Suprapubic skin (tissue), 4 donors: ENCODE data around the gene QSOX1.

ENCODE experiments used
- EP300 ChIP-seq: sonication (generic); formaldehyde crosslinking; IDR thresholded peaks from one replicate; pipeline ENCODE4 v1.6.1; 2017; ENCODE audit warnings: antibody characterized with exemption
- POLR2A ChIP-seq, 2 donors: fragments of 450-650 bp; IDR thresholded peaks; one replicate each; pipeline ENCODE4 v1.6.1; 2017; ENCODE audit warnings: antibody characterized with exemption in 2 of 2, mild to moderate bottlenecking in 2 of 2, moderate library complexity in 2 of 2
- POLR2AphosphoS5 ChIP-seq, 3 donors: sonication (generic); formaldehyde crosslinking; IDR thresholded peaks; one replicate each; pipeline ENCODE4 v1.6.1; 2017; ENCODE audit warnings: antibody characterized with exemption in 3 of 3
- TF ChIP-seq, protein P1 (sequence below), 2 donors: fragments of 200-600 bp in 1 of 2; fragments of 450-650 bp in 1 of 2; sonication (generic) in 1 of 2; IDR thresholded peaks; one replicate each; pipeline ENCODE4 v1.5.1; 2016 to 2019; ENCODE audit warnings: antibody characterized with exemption in 2 of 2, mild to moderate bottlenecking in 1 of 2, moderate library complexity in 1 of 2

DNA sequence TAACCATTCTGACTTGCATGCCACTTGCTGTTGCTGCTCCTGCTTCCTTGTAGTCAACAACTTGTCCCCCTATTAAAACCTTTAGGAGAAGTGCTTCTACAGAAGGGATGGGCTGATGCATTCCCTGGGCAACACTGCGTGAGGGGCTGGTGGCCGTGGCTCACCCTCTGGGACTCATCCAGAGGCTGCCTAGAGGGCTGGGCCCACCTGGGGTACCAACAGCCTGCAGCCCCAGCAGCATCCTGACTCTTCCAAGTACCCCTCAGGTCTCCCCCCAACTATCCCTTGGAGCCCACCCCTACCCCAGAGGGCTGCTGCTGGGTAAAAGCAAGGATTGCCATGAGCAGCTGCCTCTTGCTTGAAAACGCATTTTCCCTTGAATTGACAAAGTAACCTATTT lies 40.7 kb downstream of the QSOX1 start:
- no peak for TF ChIP-seq EP300
- TF ChIP-seq, protein P1, sequence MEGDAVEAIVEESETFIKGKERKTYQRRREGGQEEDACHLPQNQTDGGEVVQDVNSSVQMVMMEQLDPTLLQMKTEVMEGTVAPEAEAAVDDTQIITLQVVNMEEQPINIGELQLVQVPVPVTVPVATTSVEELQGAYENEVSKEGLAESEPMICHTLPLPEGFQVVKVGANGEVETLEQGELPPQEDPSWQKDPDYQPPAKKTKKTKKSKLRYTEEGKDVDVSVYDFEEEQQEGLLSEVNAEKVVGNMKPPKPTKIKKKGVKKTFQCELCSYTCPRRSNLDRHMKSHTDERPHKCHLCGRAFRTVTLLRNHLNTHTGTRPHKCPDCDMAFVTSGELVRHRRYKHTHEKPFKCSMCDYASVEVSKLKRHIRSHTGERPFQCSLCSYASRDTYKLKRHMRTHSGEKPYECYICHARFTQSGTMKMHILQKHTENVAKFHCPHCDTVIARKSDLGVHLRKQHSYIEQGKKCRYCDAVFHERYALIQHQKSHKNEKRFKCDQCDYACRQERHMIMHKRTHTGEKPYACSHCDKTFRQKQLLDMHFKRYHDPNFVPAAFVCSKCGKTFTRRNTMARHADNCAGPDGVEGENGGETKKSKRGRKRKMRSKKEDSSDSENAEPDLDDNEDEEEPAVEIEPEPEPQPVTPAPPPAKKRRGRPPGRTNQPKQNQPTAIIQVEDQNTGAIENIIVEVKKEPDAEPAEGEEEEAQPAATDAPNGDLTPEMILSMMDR (IDR thresholded peaks at IDR 0.05) = no peak
- TF ChIP-seq POLR2A (IDR thresholded peaks at IDR 0.05) = no peak
- TF ChIP-seq POLR2AphosphoS5 (IDR thresholded peaks at IDR 0.05) = no peak
